ENCODE results near the gene CACFD1.

CACFD1 gene

GRCh38 chr9:133463864-133464615 lies 4.3 kb downstream of the CACFD1 start:
- DNase-seq (ENCODE audit: low spot score) (no peak), FAIRE-seq (no peak)

- DNase-seq (ENCODE audit: low spot score) (no peak), FAIRE-seq (no peak)
These were observed 4.9 kb downstream of the CACFD1 start for GRCh38 chr9:133464638-133465037.

GRCh38 chr9:133465984-133466383 lies 6.2 kb downstream of the CACFD1 start:
- DNase-seq (ENCODE audit: low spot score) (no peak), FAIRE-seq (no peak)

- DNase-seq (ENCODE audit: low spot score) (no peak), FAIRE-seq (no peak)
These were observed 7.3 kb downstream of the CACFD1 start for GRCh38 chr9:133467101-133467500.

- no peak for FAIRE-seq
- DNase-seq (ENCODE audit: low spot score): no peak
These were observed 8.6 kb downstream of the CACFD1 start for GRCh38 chr9:133468374-133468773.

GRCh38 chr9:133468777-133469421 lies 9.1 kb downstream of the CACFD1 start:
- DNase-seq (ENCODE audit: low spot score) (no peak), FAIRE-seq (no peak)

GRCh38 chr9:133470427-133470924 lies 10.7 kb downstream of the CACFD1 start:
- no peak for FAIRE-seq
- DNase-seq (ENCODE audit: low spot score): no peak

GRCh38 chr9:133470988-133471387 lies 11.2 kb downstream of the CACFD1 start:
- no peak for DNase-seq (ENCODE audit: low spot score)
- FAIRE-seq: no peak

GRCh38 chr9:133471551-133472276 lies 11.9 kb downstream of the CACFD1 start:
- FAIRE-seq (no peak), DNase-seq (ENCODE audit: low spot score) (no peak)

- FAIRE-seq (no peak), DNase-seq (ENCODE audit: low spot score) (no peak)
These were observed 12.5 kb downstream of the CACFD1 start for GRCh38 chr9:133472277-133472645.

GRCh38 chr9:133472753-133473378 lies 13.1 kb downstream of the CACFD1 start:
- DNase-seq (ENCODE audit: low spot score) (no peak), FAIRE-seq (no peak)

- DNase-seq (ENCODE audit: low spot score) (no peak), FAIRE-seq (no peak)
These were observed 14.0 kb downstream of the CACFD1 start for GRCh38 chr9:133473743-133474142.

GRCh38 chr9:133474215-133474614 lies 14.4 kb downstream of the CACFD1 start:
- FAIRE-seq (no peak), DNase-seq (ENCODE audit: low spot score) (no peak)

- DNase-seq (ENCODE audit: low spot score) (no peak), FAIRE-seq (no peak)
These were observed 15.1 kb downstream of the CACFD1 start for GRCh38 chr9:133474853-133475252.

- DNase-seq (ENCODE audit: low spot score) (no peak), FAIRE-seq (no peak)
These were observed 15.7 kb downstream of the CACFD1 start for GRCh38 chr9:133475292-133476012.

- no peak for FAIRE-seq
- DNase-seq (ENCODE audit: low spot score): no peak
These were observed 16.5 kb downstream of the CACFD1 start for GRCh38 chr9:133476036-133476931.

GRCh38 chr9:133476941-133477340 lies 17.2 kb downstream of the CACFD1 start:
- FAIRE-seq: no peak

GRCh38 chr9:133477461-133477860 lies 17.7 kb downstream of the CACFD1 start:
- DNase-seq (ENCODE audit: low spot score) (no peak), FAIRE-seq (no peak)

More at GRCh38 chr9:133476941-133477340, 17.2 kb downstream of the CACFD1 start:
- DNase-seq (ENCODE audit: low spot score): no peak

- FAIRE-seq (no peak), DNase-seq (ENCODE audit: low spot score) (peak; percentile 36)
These were observed 18.4 kb downstream of the CACFD1 start for GRCh38 chr9:133477992-133478850.

Measured in RCC 7860 (cell line).